Kidney capillary endothelial cell (primary cell): ENCODE results near the gene DENND1C.
"Not testable (repeated sequence)": the region's sequence is repeated elsewhere in the genome, so short reads cannot be mapped to it uniquely, and the experiment has no call there.

Experiments used
- DNase-seq: peaks from one replicate; pipeline ENCODE4 v3.0.0-alpha.2; 2018; ENCODE audit warnings: low spot score

DENND1C gene

DNA sequence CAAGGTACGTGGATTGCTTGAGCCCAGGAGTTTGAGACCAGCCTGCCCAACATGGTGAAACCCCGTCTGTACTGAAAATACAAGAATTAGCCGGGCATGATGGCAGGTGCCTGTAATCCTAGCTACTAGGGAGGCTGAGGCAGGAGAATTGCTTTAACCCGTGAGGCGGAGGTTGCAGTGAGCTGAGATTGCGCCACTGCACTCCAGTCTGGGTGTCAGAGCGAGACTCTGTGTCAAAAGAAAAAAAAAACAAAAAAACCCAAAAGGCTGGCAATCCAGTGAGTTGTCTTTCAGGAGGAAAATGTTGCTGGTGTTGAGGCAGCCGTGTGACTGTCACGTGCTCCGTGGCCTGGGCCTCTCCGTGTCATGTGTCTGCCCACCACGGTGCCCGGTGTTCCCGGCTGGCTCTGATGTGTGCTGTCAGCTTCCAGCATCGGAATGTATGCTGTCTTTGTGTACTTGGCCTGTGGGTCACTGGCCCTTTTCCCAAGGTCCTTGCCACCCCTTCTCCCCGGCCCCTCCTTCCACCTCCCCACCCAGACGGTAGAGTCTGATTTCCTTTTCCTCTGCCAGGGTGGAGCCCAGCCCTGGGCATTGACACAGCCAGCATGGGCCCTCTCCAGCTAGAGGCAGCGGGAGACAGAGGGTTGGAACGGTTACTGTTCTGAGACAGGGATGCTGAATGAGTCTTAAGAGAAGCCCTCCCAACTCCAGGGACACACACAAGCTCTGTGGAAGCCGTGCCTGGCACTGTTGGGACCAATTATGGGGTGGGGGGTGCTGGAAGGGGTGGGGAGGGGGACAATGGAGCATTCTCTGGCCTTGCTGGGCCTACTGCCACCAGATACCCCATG lies 27.8 kb upstream of the DENND1C start:
- no peak for DNase-seq

DNA sequence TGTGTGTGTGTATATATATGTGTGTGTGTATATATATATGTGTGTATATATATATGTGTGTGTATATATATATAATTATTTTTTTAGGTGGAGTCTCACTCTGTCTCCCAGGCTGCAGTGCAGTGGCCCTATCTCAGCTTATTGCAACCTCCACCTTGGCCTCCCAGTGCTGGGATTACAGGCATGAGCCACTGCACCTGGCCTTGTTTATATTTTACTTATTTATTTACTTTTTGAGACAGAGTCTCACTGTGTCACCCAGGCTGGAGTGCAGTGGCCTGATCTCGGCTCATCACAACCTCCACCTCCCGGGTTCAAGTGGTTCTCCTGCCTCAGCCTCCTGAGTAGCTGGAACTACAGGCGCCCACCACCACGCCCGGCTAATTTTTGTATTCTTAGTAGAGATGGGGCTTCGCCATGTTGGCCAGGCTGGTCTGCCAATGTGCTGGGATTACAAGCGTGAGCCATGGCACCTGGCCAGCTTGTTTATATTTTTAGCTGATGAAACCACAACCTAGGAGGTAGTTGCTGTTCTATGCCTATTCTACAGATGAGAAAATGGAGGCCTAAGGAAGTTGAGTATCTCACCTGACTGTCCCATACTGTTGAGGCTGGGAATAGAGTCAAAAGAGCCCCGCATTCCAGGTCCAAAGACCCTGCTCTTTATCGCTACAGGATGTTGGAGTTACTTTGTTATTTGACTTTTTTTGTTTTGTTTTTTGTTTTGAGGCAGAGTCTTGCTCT lies 26.6 kb upstream of the DENND1C start:
- not testable (repeated sequence) for DNase-seq

DNA sequence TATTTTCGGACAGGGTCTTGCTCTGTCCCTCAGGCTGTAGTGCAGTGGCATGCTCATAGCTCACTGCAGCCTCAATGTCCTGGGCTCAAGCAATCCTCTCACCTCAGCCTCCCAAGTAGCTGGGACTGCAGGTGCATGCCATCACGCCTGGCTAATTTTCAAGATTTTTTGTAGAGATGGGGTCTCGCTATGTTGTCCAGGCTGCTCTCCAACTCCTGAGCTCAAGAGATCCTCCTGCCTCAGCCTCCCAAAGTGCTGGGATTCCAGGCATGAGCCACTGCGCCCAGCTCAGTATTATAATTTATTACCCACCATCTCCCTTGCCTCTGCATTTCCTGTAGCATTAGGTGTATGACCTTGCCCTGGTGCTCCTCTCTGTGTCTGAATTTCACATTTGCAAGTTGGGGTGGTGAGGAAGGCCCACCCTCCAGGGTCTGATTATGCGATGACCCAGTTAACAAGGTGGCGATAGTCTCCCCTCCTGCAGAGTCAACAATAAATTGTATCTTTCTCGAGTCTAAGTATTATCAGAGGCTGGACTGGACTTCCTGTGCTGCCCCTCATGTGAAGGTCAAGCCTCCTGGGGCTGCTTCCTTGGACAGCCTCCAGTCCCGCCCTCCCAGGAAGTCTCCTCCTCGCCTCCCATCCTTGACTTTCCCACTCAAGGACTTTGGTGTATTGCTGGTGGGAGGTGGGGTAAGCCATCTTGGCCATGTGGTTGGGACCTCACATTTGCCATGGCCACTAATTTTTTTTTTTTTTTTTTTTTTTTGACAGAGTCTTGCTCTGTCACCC lies 22.0 kb upstream of the DENND1C start:
- DNase-seq, result no peak

DNA sequence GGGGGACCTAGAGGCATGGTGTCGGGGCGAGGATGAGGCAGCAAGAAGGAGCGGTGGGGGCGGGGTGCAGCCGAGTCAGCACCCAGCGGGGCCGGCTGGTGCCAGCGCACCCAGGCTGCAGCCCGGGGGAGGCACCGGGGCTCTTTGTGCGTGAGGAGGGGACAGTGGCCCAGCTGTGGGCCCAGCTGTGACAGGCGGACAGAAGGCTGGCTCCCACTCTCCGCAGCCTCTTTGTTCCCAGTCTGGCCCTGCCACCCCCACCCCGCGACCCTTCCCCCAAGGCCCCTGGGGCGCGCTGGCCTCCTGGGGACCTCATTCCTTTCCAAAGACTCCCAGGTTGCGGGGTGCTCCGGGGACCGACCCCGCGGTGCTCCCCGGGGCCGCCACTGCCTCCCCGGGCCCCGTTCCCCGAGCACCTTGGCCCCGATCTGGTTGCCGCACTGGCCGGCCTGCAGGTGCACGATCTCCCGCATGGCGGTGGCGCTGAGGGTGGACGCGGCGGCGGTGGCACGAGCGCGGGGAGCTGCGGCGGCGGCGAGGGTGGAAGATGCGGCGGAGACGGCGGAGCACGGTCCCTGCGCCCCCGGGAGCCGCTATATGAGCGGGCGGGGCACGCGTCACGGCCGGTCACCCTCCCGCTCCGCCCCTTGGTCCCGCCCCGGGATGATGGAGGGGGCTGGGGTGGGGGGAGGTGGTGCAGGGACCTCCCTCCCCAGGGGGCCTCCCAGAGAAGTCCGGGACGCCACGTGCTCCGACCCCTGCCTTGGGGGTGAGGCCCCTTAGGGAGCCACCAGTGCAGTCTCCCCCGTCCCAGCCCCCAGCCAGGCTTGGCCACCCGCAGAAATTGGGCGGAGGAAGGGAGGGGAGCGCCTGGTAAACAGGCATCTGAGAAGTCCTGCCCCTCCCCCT lies 20.4 kb upstream of the DENND1C start, which contains the start of gene TUBB4A:
Gene TUBB4A, minus strand, starts transcription at position 570 of the 909 bp plus-strand sequence. Its CDS starts 97 bp downstream, at position 473.
- DNase-seq, result no peak

DNA sequence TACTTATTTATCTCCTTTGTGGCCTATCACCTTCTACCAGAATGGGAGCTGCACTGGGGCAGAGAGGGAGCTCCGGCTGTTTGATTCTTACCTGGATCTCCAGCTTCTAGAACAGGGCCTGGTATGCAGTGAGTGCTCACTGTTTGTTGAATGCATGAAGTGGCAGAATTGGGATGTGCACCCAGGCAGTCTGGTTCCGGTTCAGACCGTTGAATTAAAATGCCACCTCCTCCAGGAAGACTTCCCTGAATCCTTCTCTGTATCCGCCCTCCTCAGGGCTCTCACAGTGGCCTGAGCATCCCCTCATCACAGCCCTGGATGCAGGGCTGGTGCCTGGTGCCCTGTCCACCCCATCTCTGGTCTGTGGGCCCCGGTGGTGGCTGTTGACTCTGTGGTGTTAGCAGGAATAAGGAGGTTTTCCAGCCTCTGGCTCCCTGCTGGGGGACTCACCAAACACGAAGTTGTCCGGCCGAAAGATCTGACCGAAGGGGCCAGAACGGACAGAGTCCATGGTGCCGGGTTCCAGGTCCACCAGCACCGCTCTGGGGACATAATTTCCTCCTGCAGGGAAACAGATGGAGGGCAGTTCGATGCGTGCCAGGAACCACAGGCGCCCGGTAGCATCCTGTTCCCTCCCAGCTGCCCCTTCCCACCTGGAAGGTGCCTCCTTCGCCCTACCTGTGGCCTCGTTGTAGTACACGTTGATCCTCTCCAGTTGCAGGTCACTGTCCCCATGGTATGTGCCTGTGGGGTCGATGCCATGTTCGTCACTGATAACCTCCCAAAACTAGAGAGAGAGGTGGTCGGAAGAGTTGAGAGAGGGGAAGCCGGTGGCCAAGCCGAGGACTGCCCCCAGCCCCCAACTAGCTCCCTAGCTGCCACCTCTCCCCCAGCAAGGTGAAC lies 19.5 kb upstream of the DENND1C start:
- no peak for DNase-seq

DNA sequence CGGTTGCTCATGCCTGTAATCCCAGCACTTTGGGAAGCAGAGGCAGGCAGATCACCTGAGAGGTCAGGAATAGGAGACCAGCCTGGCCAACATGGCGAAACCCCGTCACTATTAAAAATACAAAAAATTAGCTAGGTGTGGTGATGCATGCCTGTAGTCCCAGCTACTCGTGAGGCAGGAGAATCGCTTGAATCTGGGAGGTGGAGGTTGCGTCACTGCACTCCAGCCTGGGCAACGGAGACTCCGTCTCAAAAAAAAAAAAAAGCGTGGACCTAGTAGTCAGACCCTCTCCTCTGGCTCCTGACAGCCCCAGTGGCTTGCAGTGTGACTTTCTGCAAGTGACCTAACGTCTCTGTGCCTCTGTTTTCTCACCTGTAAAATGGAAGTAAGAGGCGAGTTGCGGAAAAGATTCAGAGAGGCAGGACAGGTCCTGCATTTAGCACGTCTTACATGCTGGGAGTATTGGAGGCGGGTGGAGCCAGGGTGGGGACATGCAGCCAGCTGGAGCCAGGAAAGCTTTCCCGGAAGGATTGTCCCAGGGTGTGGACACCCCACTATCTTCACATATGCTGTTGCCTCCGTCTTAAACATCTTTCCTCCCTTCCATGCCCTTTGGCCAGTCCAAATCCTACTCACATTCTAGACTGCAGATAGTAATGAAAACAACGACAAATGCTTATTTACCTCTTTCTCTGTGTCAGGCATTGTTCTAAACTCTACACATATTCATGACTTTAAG lies 17.6 kb upstream of the DENND1C start:
- no peak for DNase-seq

- DNase-seq, result no peak
Observed at GRCh38 chr19:6498294-6499036, 16.9 kb upstream of the DENND1C start.

GRCh38 chr19:6495947-6496346 lies 14.4 kb upstream of the DENND1C start:
- no peak for DNase-seq

- no peak for DNase-seq
Observed at GRCh38 chr19:6494438-6495036, 12.9 kb upstream of the DENND1C start.

GRCh38 chr19:6491802-6492592 lies 10.4 kb upstream of the DENND1C start:
- no peak for DNase-seq

GRCh38 chr19:6490134-6490533 lies 8.5 kb upstream of the DENND1C start:
- no peak for DNase-seq

DNA sequence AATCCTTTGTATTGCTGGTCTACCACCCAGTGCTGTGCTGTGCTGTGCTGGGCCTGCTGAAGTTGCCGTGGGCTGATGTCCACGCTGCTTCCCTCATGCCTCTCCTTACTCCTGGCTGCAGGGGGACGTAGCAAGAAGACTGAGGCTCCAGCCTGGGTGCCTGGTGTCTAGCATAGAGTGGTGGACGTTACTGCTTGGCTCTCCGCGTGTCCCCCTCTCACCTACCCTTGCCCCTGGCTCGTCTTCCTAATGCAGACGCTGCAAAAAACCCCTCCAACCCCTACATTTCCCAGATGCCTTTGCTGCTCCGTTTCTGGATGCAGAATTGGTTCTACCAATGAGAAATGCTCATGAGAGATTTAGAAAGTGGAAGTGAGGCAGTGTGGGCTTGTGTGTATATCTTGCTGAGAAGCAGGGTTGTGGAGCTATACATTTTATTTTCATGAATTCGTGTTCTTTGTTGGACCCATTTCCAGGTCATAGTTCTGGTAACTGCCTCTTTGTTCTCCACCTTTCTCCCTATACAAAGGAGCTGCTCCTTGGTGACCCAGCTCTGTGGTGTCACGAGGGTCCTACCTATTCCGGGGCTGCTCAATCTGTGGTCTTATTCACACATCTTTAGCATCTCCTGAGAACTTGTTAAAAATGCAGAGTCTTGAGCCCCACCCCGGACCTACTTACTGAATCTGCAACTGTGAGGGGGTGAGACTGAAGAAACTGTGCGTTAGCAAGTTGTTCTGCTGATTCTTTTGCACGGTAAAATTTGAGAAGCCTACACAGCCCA lies 7.9 kb upstream of the DENND1C start:
- DNase-seq, result no peak

GRCh38 chr19:6484831-6485230 lies 3.2 kb upstream of the DENND1C start:
- no peak for DNase-seq

- no peak for DNase-seq
Observed at GRCh38 chr19:6484230-6484629, 2.6 kb upstream of the DENND1C start.

DNA sequence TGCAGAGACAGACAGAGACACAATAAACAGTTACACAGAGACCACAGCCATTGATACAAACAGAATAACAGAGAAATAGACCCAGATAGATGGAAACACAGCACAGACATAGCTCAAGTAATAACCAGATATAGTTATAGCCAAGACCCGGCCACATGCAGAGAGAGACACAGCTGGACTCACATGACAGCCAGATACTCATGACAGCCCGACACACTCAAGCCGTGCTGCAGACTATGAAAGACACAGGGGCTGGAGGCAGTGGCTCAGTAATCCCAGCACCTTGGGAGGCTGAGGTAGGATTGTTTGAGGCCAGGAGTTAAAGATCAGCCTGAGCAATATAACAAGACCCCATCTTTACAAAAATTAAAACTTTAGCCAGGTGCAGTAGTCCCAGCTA lies 1.6 kb upstream of the DENND1C start:
- no peak for DNase-seq

- no peak for DNase-seq
Observed at GRCh38 chr19:6482343-6482686, 728 bp upstream of the DENND1C start.

- no peak for DNase-seq
Observed at GRCh38 chr19:6480848-6481415, 655 bp downstream of the DENND1C start.
